Measurements from ENCODE around the gene INTU.

The INTU gene

GRCh38 chr4:127759228-127759820 lies 126.6 kb downstream of the INTU start:
- DNase-seq: no peak
- no peaks in the 10 kb centered on the region for H3K4me1 ChIP-seq (ENCODE audit: control extremely low read depth in 1 of 4, control insufficient read depth in 4 of 4, insufficient read depth in 4 of 4, low read length in 3 of 4)
- no peak overlapping the region for H3K4me3 ChIP-seq (ENCODE audit: control insufficient read depth in 1 of 7, extremely low read depth in 1 of 7, insufficient read depth in 4 of 7, low read depth in 2 of 7, low read length in 6 of 7)
- H3K27me3 ChIP-seq (replicated peaks in 2 of 5; ENCODE audit: control insufficient read depth in 4 of 5, insufficient read depth in 5 of 5, low read length in 4 of 5): no peaks in the 10 kb centered on the region
- no peak overlapping the region for H3K27ac ChIP-seq (ENCODE audit: insufficient read depth in 1 of 2, low read depth in 1 of 2, low read length in 2 of 2, poor library complexity in 1 of 2, severe bottlenecking in 2 of 2)
- 100% methylated on average over 1 of the region's 2 CpGs for WGBS (ENCODE audit: insufficient coverage)
- H3K36me3 ChIP-seq (ENCODE audit: control insufficient read depth in 4 of 4, insufficient read depth in 4 of 4, low read length in 3 of 4): no peaks in the 10 kb centered on the region
- peaks cover 0 to 7% (median 0%) of the 10 kb centered on the region in 5 experiments for H3K9me3 ChIP-seq (ENCODE audit: control extremely low read depth in 1 of 5, control insufficient read depth in 4 of 5, insufficient read depth in 2 of 5, low read depth in 1 of 5, low read length in 4 of 5)
- CTCF ChIA-PET: no interaction called here
- POLR2A ChIA-PET: no interaction called here

DNA sequence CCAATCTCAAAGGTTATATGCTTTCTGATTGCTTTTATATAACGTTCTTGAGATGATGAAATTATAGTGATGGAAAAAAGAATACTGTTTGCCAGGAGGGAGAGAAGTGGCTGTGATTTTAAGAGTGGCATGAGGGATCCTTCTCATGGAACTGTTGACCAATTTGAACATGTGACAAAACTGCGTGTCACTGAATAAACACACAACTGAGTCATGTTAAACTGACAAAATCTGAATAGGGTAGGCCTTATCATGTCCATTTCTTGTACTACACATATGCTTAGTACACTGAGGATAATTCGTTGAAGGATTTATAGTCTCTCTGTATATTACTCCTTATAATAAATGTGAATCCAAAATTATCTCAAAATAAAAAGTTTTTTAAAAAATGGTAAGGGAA lies 127.1 kb downstream of the INTU start:
- POLR2A ChIA-PET: no interaction called here
- Histone ChIP-seq H3K9me3 (ENCODE audit: control extremely low read depth in 1 of 5, control insufficient read depth in 4 of 5, insufficient read depth in 2 of 5, low read depth in 1 of 5, low read length in 4 of 5) (peaks cover 0 to 7% (median 0%) of the 10 kb centered on the region in 5 experiments), H3K27ac (ENCODE audit: insufficient read depth in 1 of 2, low read depth in 1 of 2, low read length in 2 of 2, poor library complexity in 1 of 2, severe bottlenecking in 2 of 2) (no peak overlapping the region), H3K36me3 (ENCODE audit: control insufficient read depth in 4 of 4, insufficient read depth in 4 of 4, low read length in 3 of 4) (no peaks in the 10 kb centered on the region), H3K4me3 (ENCODE audit: control insufficient read depth in 1 of 7, extremely low read depth in 1 of 7, insufficient read depth in 4 of 7, low read depth in 2 of 7, low read length in 6 of 7) (no peak overlapping the region), H3K27me3 (replicated peaks in 2 of 5; ENCODE audit: control insufficient read depth in 4 of 5, insufficient read depth in 5 of 5, low read length in 4 of 5) (no peaks in the 10 kb centered on the region), H3K4me1 (ENCODE audit: control extremely low read depth in 1 of 4, control insufficient read depth in 4 of 4, insufficient read depth in 4 of 4, low read length in 3 of 4) (no peaks in the 10 kb centered on the region)
- no peak for DNase-seq
- WGBS (ENCODE audit: insufficient coverage): 100% methylated on average over 1 of the region's 3 CpGs
- CTCF ChIA-PET: no interaction called here

GRCh38 chr4:127771535-127772275 lies 138.9 kb downstream of the INTU start:
- ChIA-PET CTCF (no interaction called here), POLR2A (no interaction called here)
- no peaks in the 10 kb centered on the region for H3K9me3 ChIP-seq (ENCODE audit: control extremely low read depth in 1 of 5, control insufficient read depth in 4 of 5, insufficient read depth in 2 of 5, low read depth in 1 of 5, low read length in 4 of 5)
- peaks cover 0 to 2% (median 0%) of the 10 kb centered on the region in 5 experiments for H3K27me3 ChIP-seq (replicated peaks in 2 of 5; ENCODE audit: control insufficient read depth in 4 of 5, insufficient read depth in 5 of 5, low read length in 4 of 5)
- H3K27ac ChIP-seq (ENCODE audit: insufficient read depth in 1 of 2, low read depth in 1 of 2, low read length in 2 of 2, poor library complexity in 1 of 2, severe bottlenecking in 2 of 2): no peak overlapping the region
- H3K4me3 ChIP-seq (ENCODE audit: control insufficient read depth in 1 of 7, extremely low read depth in 1 of 7, insufficient read depth in 4 of 7, low read depth in 2 of 7, low read length in 6 of 7): no peak overlapping the region
- H3K4me1 ChIP-seq (ENCODE audit: control extremely low read depth in 1 of 4, control insufficient read depth in 4 of 4, insufficient read depth in 4 of 4, low read length in 3 of 4): no peaks in the 10 kb centered on the region
- H3K36me3 ChIP-seq (ENCODE audit: control insufficient read depth in 4 of 4, insufficient read depth in 4 of 4, low read length in 3 of 4): no peaks in the 10 kb centered on the region
- peak; percentile 24 to 53 (median 45) for DNase-seq
- whole genome bisulfite sequencing (ENCODE audit: insufficient coverage): no CpG with 5 or more reads among the region's 4 CpGs

DNA sequence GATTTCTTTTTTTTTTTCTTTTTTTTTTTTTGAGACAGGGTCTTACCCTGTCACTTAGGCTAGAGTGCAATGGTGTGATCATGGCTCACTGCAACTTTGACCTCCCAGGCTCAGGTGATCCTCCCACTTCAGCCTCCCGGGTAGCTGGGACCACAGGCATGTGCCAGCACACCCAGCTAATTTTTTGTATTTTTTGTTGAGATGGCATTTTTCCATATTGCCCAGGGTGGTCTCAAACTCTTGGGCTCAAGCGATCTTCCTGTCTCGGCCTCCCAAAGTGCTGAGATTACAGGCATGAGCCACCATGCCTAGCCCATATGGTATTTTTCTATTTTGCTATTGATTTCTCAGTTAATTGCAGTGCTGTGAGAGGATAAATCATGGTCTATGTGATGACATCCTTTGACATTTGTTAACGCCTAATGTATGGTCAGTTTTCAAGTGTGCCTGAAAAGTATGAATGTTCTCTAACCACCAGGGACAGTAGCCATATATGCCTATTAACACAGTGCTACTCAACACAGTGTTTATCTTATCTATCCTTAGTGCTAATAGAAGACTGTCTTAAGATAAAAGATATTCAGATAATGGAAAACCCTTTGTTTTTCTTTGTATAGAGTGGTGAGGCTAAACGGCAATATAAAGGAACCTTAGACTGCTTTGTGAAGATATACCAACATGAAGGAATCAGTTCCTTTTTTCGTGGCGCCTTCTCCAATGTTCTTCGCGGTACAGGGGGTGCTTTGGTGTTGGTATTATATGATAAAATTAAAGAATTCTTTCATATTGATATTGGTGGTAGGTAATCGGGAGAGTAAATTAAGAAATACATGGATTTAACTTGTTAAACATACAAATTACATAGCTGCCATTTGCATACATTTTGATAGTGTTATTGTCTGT lies 140.3 kb downstream of the INTU start:
- no peak for DNase-seq

GRCh38 chr4:127775843-127776242 lies 143.1 kb downstream of the INTU start:
- no CpG with 5 or more reads among the region's 4 CpGs for WGBS (ENCODE audit: insufficient coverage)

More for the DNA sequence above, 140.3 kb downstream of the INTU start:
- POLR2A ChIA-PET: no interaction called here
- Histone ChIP-seq H3K4me1 (ENCODE audit: control extremely low read depth in 1 of 4, control insufficient read depth in 4 of 4, insufficient read depth in 4 of 4, low read length in 3 of 4) (no peaks in the 10 kb centered on the region), H3K27ac (ENCODE audit: insufficient read depth in 1 of 2, low read depth in 1 of 2, low read length in 2 of 2, poor library complexity in 1 of 2, severe bottlenecking in 2 of 2) (no peak overlapping the region), H3K36me3 (ENCODE audit: control insufficient read depth in 4 of 4, insufficient read depth in 4 of 4, low read length in 3 of 4) (no peaks in the 10 kb centered on the region), H3K4me3 (ENCODE audit: control insufficient read depth in 1 of 7, extremely low read depth in 1 of 7, insufficient read depth in 4 of 7, low read depth in 2 of 7, low read length in 6 of 7) (no peak overlapping the region), H3K9me3 (ENCODE audit: control extremely low read depth in 1 of 5, control insufficient read depth in 4 of 5, insufficient read depth in 2 of 5, low read depth in 1 of 5, low read length in 4 of 5) (no peaks in the 10 kb centered on the region), H3K27me3 (replicated peaks in 2 of 5; ENCODE audit: control insufficient read depth in 4 of 5, insufficient read depth in 5 of 5, low read length in 4 of 5) (peaks cover 0 to 2% (median 0%) of the 10 kb centered on the region in 5 experiments)
- CTCF ChIA-PET: no interaction called here
- 100% methylated on average over 1 of the region's 10 CpGs for WGBS (ENCODE audit: insufficient coverage)

More at GRCh38 chr4:127775843-127776242, 143.1 kb downstream of the INTU start:
- DNase-seq: no peak
- ChIA-PET CTCF (no interaction called here), POLR2A (no interaction called here)
- H3K36me3 ChIP-seq (ENCODE audit: control insufficient read depth in 4 of 4, insufficient read depth in 4 of 4, low read length in 3 of 4): no peaks in the 10 kb centered on the region
- peaks cover 0 to 9% (median 2%) of the 10 kb centered on the region in 5 experiments for H3K27me3 ChIP-seq (replicated peaks in 2 of 5; ENCODE audit: control insufficient read depth in 4 of 5, insufficient read depth in 5 of 5, low read length in 4 of 5)
- no peak overlapping the region for H3K27ac ChIP-seq (ENCODE audit: insufficient read depth in 1 of 2, low read depth in 1 of 2, low read length in 2 of 2, poor library complexity in 1 of 2, severe bottlenecking in 2 of 2)
- no peaks in the 10 kb centered on the region for H3K9me3 ChIP-seq (ENCODE audit: control extremely low read depth in 1 of 5, control insufficient read depth in 4 of 5, insufficient read depth in 2 of 5, low read depth in 1 of 5, low read length in 4 of 5)
- H3K4me3 ChIP-seq (ENCODE audit: control insufficient read depth in 1 of 7, extremely low read depth in 1 of 7, insufficient read depth in 4 of 7, low read depth in 2 of 7, low read length in 6 of 7): no peak overlapping the region
- H3K4me1 ChIP-seq (ENCODE audit: control extremely low read depth in 1 of 4, control insufficient read depth in 4 of 4, insufficient read depth in 4 of 4, low read length in 3 of 4): peaks cover 0 to 2% (median 0%) of the 10 kb centered on the region in 4 experiments

All from common myeloid progenitor, CD34-positive (primary cell).